Stomach smooth muscle (tissue), 2 donors: ENCODE measurements around the gene ANKRD61.
"Not testable (repeated sequence)": the region's sequence is repeated elsewhere in the genome, so short reads cannot be mapped to it uniquely, and the experiment has no call there.

Experiments used
- H3K27ac ChIP-seq: one replicate; pipeline ENCODE4 v1.7.0; 2013; ENCODE audit warnings: mild to moderate bottlenecking, low read length, inconsistent platforms
- H3K27me3 ChIP-seq, 2 donors: one replicate each; pipeline ENCODE4 v1.7.0; 2013; ENCODE audit warnings: low read length in 2 of 2; ENCODE audit not compliant: insufficient read depth in 2 of 2, control insufficient read depth in 1 of 2
- H3K36me3 ChIP-seq, 2 donors: one replicate each; pipeline ENCODE4 v1.7.0; 2013; ENCODE audit warnings: low read length in 2 of 2; ENCODE audit not compliant: control insufficient read depth in 2 of 2, insufficient read depth in 2 of 2
- H3K4me1 ChIP-seq: one replicate; pipeline ENCODE4 v1.7.0; 2013; ENCODE audit warnings: low read length; ENCODE audit not compliant: control insufficient read depth, insufficient read depth
- H3K4me3 ChIP-seq, 2 donors: one replicate each; pipeline ENCODE4 v1.7.0; 2013; ENCODE audit warnings: low read length in 2 of 2
- H3K9ac ChIP-seq, 2 donors: one replicate each; pipeline ENCODE4 v1.7.0; 2013; ENCODE audit warnings: low read length in 2 of 2, mild to moderate bottlenecking in 1 of 2
- H3K9me3 ChIP-seq, 2 donors: one replicate each; pipeline ENCODE4 v1.7.0; 2013; ENCODE audit warnings: low read length in 2 of 2; ENCODE audit not compliant: control insufficient read depth in 2 of 2
- donor health status: healthy.
- donor health status: Pancreatic carcinoma.

The ANKRD61 gene

DNA sequence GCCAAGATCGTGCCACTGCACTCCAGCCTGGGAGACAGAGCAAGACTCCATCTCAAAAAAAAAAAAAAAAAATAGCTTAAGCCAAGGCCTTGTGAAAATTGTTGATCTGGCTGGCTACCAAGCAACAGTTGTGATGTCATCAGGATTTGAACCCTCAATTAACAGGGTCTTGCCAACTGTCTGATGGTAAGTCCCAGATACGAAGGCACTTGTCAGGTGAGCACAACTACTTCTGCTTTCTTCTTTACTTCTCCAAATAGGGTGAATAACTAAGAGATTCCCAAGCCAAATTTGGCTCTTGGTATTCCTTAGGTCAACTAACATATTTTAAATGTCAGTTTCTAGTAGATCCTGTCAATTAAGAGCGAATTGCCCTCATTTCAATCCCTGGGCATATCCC, 47.4 kb downstream of the ANKRD61 start:
- no peak overlapping the region for H3K27ac ChIP-seq
- no peaks in the 10 kb centered on the region for H3K36me3 ChIP-seq
- H3K9me3 ChIP-seq, result no peaks in the 10 kb centered on the region
- no peak overlapping the region for H3K4me3 ChIP-seq
- no peaks in the 10 kb centered on the region for H3K4me1 ChIP-seq
- no peak overlapping the region for H3K9ac ChIP-seq
- H3K27me3 ChIP-seq, result no peaks in the 10 kb centered on the region

DNA sequence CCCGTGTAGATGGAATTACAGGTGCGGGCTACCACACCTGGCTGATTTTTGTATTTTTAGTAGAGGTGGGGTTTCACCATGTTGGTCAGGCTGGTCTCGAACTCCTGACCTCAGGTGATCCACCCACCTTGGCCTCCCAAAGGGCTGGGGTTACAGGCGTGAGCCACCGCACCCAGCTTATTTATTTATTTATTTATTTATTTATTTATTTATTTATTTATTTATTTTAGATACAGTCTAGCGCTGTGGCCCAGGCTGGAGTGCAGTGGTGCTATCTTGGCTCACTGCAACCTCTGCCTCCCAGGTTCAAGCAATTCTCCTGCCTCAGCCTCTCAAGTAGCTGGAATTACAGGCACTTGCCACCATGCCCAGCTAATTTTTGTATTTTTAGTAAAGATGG, 51.9 kb downstream of the ANKRD61 start:
- H3K36me3 ChIP-seq, H3K9me3 ChIP-seq: not testable (repeated sequence)

More for the DNA sequence above, 51.9 kb downstream of the ANKRD61 start:
- not testable (repeated sequence) for H3K4me3 ChIP-seq, H3K9ac ChIP-seq, H3K27me3 ChIP-seq, H3K27ac ChIP-seq, H3K4me1 ChIP-seq
